Activated gamma-delta T cell (primary cell): Measurements from ENCODE around the gene NR1H4.
"Not testable (repeated sequence)": the region's sequence is repeated elsewhere in the genome, so short reads cannot be mapped to it uniquely, and the experiment has no call there.

Experiments used
- DNase-seq: peaks from one replicate; lab custom pipeline; 2025; lab: John Stamatoyannopoulos, UW

The NR1H4 gene

DNA sequence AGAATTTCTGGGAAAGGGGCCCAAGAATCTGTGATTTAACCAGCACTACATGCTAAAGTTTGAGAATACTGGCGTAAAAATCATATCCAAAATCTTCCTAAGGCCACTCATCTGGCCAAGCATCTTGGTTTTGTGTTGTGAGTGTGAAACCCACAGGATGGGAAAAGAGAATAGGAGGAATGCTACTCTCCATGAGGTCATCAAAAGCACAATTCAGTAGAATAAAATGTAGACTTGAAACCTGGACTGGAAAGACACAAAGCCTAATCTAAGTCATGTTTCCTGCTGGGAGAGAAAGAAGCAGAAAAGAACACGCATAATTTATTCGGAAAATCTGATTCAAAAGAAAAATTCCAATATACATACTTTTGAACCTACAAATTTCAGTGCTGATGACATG lies 42.3 kb downstream of the NR1H4 start:
- no peak for DNase-seq

DNA sequence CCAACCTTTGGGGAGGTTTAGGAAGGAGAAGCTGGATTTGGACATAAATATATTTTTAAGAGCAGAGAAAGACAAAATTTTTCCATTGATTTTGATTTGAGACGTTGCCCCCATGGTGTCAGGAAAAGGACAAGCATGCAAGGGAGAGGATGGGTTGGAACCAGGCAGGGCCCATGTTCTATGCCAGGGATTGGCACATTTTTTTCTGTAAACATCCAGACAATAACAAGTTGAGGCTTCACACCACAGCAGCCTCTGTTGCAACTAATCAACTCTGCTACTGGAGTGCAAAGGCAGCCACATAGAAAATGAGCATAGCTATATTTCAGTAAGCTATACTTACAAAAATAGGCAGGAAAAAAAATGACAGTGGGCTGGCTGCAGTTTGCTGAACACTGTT lies 44.7 kb downstream of the NR1H4 start:
- DNase-seq, result no peak

DNA sequence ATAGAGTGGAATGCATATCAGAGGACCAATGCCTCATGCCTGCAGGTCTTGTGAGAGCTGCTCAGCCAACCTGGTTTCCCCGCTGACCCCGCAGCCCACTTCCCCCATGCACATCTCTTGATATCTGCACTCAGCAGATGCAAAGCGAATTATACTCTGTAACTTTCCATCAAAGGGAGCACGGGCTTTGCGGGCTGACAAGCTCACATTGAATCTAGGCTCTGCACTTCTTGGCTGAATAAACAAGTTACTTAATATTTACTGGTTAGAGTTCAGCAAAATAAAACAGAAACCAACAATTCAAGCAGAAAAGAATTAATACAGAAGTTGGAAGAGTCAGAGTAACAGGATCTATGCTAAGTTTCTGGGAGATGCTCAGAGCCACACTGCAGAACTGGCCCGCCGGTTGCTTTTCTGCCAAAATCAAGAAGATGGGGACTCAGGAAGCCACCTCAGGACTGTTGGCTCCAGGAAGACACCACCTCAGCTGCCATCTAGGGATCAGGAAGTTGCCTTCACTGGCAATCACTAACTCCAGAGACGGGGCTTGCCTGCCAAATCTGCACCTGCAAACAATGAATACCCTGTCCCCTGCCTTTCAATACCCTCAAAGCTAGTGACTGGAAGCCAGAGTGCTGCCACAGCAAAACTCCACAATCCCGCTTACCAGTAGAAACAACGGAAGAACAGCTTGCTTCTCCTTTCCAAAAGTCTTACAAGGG lies 46.5 kb downstream of the NR1H4 start:
- DNase-seq, result no peak

GRCh38 chr12:100521958-100522357 lies 48.3 kb downstream of the NR1H4 start:
- no peak for DNase-seq

GRCh38 chr12:100528034-100528433 lies 54.4 kb downstream of the NR1H4 start:
- DNase-seq, result no peak

DNA sequence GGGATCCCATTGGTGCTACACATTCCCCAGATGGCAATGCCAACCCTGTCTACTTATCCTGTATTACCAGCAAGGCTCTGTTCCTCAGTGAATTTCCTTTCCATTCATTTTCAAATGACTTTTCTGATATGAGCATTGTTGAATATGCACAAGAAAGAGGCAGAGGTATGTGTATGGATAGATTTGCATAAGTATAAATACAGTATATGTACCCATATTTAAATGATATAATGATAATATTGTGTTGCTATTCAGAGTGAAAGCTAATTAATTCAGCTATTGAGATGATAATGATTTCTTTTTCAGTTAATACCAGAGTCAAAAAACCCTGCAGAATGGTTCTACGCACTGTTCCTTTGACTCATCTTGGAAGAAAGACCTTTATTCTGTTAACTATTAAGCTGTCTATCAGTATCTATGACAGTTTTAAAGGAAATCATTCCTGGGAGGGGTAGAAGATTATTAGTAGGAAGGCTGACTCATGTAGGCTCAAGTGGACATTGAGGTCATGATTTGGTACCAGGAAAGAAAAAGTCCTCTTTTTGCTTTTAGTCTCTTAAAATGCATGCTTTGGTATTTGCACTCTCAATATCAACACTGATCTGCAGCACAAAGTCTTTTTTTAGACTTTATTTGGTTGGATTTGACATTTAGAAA lies 54.9 kb downstream of the NR1H4 start:
- no peak for DNase-seq

DNA sequence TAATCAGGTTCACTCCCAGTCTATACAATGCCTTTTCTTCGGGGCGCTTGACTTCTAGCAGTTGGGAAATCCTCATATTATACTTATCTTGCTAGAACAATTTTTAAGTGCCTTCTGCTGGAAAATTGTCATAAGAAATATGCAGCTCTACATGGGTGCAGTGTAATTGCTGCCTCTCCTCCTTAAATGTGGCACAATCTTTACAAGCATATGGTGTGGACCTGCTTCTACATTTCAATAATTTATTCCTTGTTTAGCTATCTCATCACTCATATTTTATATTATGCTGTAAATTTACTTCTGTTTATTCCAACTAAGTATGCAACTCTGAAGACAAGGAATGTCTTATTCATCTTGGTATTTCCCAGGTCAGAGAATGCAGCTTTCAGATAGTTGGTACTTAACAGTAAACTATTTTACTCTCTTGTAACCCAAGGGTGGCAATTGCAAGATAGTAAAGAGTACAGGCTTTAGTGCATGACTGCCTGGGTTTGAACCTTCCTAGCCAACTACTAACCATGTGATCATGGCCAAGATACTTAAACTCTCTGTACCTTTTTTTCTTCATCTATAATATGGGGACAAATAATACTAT lies 56.2 kb downstream of the NR1H4 start:
- no peak for DNase-seq

DNA sequence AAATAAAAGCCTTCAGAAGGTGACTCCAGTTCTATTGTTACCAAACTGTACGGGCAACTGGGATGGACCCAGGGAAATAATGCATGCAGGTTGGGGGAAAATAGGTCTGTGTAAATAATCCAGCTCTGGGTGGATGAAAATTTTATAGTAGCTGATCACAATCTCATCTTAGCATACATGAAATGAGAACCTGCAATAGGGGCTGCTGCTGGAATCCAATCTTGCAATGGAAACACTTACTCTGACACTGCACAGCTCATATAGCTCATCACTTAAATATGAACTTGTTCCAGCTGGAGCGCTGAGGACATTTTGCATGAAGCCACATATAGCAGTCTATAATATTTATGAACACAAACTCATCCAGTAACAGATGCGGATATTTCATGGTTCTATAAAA lies 59.7 kb downstream of the NR1H4 start:
- DNase-seq, result no peak

DNA sequence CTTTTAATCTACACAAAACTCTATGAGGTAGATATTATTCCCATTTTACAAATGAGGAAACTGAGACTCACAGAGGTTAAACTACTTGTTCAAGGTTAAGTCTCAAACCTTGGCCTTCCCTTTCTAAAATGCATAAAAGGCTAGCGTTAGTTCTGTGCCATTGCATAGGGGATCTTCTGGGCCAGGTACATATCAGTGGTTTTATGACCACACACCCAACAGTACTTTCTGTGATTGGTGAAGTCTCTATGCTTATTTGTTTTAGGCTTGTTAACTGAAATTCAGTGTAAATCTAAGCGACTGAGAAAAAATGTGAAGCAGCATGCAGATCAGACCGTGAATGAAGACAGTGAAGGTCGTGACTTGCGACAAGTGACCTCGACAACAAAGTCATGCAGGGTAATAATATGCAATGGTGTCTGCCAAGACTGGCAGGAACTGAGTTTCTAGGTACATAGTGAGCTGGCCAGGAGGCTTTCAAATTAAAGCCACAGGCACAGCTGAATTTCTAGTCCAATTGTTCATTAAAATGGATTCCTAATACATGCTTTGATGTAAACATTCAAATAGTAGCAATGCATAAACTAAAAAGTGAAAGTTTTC lies 61.1 kb downstream of the NR1H4 start:
- no peak for DNase-seq

- no peak for DNase-seq
These were observed 65.5 kb downstream of the NR1H4 start for GRCh38 chr12:100539202-100539601.

DNA sequence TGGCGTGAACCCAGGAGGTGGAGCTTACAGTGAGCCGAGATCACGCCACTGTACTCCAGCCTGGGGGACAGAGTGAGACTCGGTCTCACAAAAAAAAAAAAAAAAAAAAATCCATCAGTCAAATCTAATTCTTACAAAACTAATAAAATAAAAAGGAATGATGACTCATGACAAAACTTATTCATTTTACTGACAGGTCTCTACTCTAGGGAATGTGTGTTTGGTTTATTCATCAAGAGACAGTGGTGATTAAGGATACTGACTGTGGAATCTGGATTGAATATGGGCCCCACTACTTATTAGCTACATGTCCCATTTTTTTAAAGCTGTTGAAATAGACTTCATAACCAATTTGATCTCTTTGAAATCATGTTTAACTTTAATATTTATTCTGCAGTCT lies 70.5 kb downstream of the NR1H4 start:
- no peak for DNase-seq

DNA sequence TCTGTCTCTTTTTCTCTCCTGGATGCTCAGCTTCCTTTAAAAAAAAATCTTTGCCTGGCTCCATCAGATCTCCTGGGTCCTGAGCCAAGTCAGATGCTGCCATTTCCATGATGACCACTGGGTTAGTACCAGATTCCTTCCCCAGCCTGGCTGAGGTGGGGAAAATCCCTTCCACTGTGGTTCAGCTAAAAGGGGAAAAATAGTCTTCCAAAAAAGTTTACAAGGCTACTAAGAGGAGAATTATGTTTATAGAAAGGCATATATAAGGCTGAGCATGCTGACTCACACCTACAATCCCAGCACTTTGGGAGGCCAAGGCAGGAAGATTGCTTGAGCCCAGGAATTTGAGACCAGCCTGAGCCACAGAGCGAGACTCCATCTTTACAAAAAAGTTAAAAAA lies 71.4 kb downstream of the NR1H4 start:
- DNase-seq, result no peak

DNA sequence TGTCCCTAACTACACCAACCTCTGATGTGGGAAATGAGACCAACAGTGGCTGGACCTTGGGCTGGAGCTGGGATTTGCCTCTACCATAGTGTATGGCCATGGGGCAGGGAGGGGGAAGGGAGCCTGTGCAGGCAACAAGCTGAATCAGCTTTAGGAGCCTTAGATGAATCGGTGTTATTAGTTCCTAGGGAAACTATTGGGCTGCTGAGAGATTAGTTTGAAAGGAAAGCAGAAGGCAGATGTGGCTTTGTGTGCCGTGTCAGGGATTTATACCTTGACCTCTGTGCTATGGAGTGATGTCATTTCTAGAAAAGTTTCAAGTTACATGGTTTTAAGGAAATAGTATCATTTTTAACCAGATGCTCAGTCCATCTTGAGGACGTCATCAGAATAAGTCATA lies 80.3 kb downstream of the NR1H4 start:
- DNase-seq, result no peak

DNA sequence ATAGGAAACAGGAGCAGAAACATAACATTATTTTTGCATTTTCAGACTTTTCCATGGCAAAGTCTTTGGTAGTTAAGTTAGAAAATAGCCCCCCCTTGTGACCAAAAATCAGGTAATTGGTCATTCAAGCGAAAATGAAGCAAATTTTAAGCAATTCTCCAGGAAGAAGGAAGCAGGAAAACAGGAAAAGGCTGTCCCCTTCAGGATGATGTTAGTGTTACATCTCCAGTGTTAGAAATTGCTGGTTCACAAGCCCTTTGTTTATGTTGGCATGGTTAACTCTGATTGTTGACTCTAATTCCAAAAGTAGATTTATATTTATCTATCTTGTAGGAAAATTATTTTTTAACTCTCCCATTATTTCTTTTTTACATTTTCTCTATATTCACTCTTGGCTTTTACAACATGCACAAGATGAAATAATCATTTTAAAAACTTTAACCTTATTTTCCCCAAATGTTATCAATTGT lies 81.0 kb downstream of the NR1H4 start:
- no peak for DNase-seq

DNA sequence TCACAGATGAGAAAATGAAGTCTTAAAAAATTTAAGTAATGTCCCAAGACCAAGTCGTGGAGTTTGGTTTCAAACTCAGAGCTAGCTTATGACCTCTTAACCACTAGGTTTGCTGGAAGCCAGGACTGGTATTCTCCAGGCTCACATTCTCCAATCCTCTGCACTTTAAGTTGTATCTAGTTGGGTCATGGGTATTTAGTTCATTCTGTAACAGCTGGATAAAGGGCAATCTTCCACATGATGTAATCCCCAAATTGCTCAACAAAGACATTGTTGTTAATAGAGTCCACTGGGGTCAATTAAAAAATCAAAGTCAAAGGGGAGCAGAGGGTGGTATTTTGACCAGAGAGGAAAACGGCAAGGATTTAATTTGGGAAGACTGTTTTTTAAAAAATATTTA lies 82.1 kb downstream of the NR1H4 start:
- no peak for DNase-seq

DNA sequence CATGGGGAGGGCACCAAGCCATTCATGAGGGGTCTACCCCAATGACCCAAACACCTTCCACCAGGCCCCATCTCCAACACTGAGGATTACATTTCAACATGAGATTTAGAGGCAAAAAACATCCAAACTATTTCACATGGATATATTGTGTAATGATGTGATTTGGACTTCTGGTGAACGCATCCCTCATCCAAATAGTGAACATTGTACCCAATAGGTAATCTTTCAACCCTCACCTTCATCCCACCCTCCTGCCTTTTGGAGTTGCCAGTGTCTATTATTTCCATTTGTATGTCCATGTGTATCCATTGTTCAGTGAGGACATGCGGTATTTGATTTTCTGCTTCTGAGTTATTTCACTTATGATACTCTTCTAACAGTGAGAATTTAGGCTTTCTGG lies 83.7 kb downstream of the NR1H4 start:
- no peak for DNase-seq

DNA sequence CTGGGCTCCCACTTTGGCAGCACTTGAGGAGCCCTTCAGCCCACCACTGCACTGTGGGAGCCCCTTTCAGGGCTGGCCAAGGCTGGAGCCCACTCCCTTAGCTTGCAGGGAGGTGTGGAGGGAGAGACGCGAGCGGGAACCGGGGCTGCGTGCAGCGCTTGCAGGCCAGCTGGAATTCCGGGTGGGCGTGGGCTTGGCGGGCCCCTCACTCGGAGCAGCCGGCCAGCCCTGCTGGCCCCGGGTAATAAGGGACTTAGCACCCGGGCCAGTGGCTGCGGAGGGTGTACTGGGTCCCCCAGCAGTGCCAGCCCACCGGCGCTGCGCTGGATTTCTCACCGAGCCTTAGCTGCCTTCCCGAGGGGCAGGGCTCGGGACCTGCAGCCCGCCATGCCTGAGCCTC lies 85.6 kb downstream of the NR1H4 start:
- not testable (repeated sequence) for DNase-seq

DNA sequence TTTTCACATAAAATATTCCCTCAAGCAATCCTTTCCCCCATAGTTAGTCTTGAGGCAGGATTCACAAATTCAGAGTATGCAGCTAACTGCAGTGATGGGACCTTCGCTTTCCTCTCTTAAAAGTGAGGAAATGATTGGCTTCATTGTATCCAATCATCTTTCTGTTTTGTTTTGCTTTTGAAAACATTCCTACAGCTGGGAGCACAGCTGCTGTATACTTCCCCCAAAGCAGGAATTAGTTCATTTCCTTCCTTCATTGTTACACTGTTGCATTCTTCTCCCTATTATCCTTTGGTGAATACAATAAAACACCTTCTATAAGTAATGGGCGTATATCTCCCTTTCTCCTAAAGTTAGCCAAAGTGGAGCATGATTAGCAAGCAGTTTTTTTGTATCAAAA lies 90.4 kb downstream of the NR1H4 start:
- DNase-seq, result no peak

GRCh38 chr12:100564905-100565467 lies 91.3 kb downstream of the NR1H4 start:
- no peak for DNase-seq

- DNase-seq, result no peak
These were observed 92.4 kb downstream of the NR1H4 start for GRCh38 chr12:100565987-100566545.

- no peak for DNase-seq
These were observed 93.4 kb downstream of the NR1H4 start for GRCh38 chr12:100566887-100567637.

GRCh38 chr12:100567945-100568344 lies 94.3 kb downstream of the NR1H4 start:
- no peak for DNase-seq
